Right hindlimb (tissue), 1 donor: ENCODE measurements around the gene MANEAL.
"Not testable (repeated sequence)": the region's sequence is repeated elsewhere in the genome, so short reads cannot be mapped to it uniquely, and the experiment has no call there.

Experiments
- DNase-seq: peaks from one replicate; pipeline ENCODE4 v3.0.0-alpha.2; 2018

Gene MANEAL

GRCh38 chr1:37793773-37794371 is at the start of gene MANEAL:
Gene MANEAL, plus strand, starts transcription at chr1:37793847. Its CDS starts 336 bp downstream, at chr1:37794183.
- peak; percentile 48 for DNase-seq

GRCh38 chr1:37746806-37747205 is 46.8 kb upstream of the MANEAL start:
- DNase-seq, result no peak

- DNase-seq, result no peak
Observed at GRCh38 chr1:37748565-37748964, 45.1 kb upstream of the MANEAL start.

GRCh38 chr1:37752213-37752582 is 41.4 kb upstream of the MANEAL start:
- DNase-seq, result no peak

GRCh38 chr1:37752583-37753471 is 40.8 kb upstream of the MANEAL start:
- no peak for DNase-seq

GRCh38 chr1:37753473-37754321 is 40.0 kb upstream of the MANEAL start:
- DNase-seq, result no peak

GRCh38 chr1:37755290-37755689 is 38.4 kb upstream of the MANEAL start:
- DNase-seq, result no peak

GRCh38 chr1:37755951-37756560 is 37.6 kb upstream of the MANEAL start:
- DNase-seq, result no peak

- DNase-seq, result no peak
Observed at GRCh38 chr1:37759451-37759850, 34.2 kb upstream of the MANEAL start.

- no peak for DNase-seq
Observed at GRCh38 chr1:37761416-37762095, 32.1 kb upstream of the MANEAL start.

GRCh38 chr1:37762516-37762915 is 31.1 kb upstream of the MANEAL start:
- no peak for DNase-seq

- no peak for DNase-seq
Observed at GRCh38 chr1:37763791-37764413, 29.7 kb upstream of the MANEAL start.

- DNase-seq, result peak; percentile 68
Observed at GRCh38 chr1:37764414-37764825, 29.2 kb upstream of the MANEAL start.

- no peak for DNase-seq
Observed at GRCh38 chr1:37764888-37765441, 28.7 kb upstream of the MANEAL start, which contains the start of gene EPHA10. Gene EPHA10, minus strand, starts transcription at chr1:37765120. Its CDS starts 54 bp downstream, at chr1:37765066.

- DNase-seq, result no peak
Observed at GRCh38 chr1:37765916-37766664, 27.6 kb upstream of the MANEAL start.

- no peak for DNase-seq
Observed at GRCh38 chr1:37767488-37767887, 26.2 kb upstream of the MANEAL start.

GRCh38 chr1:37771440-37771839 is 22.2 kb upstream of the MANEAL start:
- DNase-seq, result not testable (repeated sequence)

GRCh38 chr1:37776946-37777516 is 16.6 kb upstream of the MANEAL start:
- DNase-seq, result no peak

GRCh38 chr1:37778654-37779053 is 15.0 kb upstream of the MANEAL start:
- no peak for DNase-seq

GRCh38 chr1:37782491-37782890 is 11.2 kb upstream of the MANEAL start:
- no peak for DNase-seq
